Activated T-cell treated with anti-CD3 and anti-CD28 coated beads for 1 hour (primary cell): ENCODE data around the gene FOXA2.

Source experiments
- DNase-seq: peaks from one replicate; pipeline ENCODE4 v3.0.0-alpha.2; 2020; ENCODE audit warnings: low read depth

FOXA2 gene

DNA sequence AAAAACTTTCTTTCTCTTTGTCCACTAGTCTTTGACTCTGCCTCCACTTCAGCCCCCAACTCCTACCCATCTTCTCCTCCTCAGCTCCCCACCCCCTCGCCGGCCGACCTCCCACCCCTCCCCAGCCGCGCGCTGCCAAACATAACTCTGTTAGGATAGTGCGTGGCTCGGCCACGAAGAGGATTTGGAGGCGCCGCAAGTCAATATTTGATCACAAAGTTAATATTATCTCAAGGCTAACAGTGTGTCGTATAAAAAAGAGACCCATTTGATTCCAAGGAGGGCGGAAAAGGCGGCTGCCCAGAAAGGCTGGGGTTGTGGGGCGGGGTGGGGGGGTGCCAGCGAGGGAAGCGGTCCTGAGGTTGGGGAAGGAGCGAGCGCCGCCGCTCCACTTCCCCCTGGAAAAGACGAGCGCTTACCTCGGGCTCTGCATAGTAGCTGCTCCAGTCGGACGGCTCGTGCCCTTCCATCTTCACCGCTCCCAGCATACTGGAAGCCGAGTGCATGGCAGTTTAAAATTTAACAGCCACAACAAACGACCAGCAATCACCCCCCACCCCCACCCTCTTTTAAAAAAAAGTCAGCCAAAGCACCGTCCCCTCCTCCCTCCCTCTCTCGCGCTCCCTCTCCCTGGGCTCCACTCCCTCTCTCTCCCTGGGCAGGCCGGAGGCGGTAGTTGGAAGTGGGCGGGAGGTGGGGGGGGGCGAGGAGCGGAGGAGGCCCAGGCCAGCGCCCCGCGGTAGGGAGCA, 425 bp downstream of the FOXA2 start:
- no peak for DNase-seq

DNA sequence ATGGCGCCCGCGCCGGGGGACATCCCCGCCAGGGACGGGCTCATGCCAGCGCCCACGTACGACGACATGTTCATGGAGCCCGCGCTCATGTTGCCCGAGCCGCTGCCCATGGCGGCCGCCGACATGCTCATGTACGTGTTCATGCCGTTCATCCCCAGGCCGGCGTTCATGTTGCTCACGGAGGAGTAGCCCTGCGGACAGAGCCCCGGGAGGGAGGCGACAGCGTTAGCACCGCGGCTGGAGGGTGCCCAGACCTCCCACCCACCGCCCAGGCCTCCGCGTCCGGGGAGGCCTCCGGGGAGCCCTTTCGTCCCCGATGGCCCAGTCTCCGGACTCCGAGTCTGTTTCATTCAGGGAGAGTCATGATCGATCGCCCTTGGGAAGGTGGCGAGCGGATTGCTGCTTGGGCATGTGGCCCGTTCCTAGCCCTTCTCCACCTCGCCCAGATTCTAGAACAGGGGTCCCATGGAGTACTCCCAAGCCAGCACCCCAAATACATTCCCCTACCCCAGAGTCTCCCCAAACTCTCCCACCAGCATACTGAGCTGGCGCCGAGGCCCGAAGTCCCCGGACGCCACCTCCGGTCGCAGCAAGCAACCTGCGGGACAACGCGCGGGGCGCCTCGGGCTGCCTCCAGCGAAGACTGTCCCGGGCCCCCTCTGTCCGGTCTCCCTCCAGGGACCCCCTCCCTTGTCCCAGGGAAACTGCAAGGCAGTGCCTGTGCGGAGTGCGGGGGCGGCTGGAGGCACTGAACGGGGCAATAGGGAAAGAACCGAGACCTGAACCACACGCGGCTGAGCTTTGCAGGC, 1.2 kb downstream of the FOXA2 start:
- DNase-seq, result no peak

DNA sequence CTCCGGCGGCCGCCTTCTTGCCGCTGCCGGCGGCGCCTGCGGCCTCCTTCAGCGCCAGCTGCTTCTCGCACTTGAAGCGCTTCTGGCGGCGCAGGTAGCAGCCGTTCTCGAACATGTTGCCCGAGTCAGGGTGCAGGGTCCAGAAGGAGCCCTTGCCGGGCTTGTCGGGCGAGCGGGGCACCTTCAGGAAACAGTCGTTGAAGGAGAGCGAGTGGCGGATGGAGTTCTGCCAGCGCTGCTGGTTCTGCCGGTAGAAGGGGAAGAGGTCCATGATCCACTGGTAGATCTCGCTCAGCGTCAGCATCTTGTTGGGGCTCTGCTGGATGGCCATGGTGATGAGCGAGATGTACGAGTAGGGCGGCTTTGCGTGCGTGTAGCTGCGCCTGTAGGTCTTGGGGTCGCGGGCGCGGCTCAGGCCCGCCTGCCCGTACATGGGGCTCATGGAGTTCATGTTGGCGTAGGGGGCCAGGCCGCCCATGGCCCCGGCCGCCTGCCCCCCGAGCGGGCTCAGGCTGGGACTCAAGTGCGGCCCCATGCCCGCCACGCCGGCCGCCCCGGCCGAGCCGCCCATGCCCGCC, 1.9 kb downstream of the FOXA2 start:
- no peak for DNase-seq

DNA sequence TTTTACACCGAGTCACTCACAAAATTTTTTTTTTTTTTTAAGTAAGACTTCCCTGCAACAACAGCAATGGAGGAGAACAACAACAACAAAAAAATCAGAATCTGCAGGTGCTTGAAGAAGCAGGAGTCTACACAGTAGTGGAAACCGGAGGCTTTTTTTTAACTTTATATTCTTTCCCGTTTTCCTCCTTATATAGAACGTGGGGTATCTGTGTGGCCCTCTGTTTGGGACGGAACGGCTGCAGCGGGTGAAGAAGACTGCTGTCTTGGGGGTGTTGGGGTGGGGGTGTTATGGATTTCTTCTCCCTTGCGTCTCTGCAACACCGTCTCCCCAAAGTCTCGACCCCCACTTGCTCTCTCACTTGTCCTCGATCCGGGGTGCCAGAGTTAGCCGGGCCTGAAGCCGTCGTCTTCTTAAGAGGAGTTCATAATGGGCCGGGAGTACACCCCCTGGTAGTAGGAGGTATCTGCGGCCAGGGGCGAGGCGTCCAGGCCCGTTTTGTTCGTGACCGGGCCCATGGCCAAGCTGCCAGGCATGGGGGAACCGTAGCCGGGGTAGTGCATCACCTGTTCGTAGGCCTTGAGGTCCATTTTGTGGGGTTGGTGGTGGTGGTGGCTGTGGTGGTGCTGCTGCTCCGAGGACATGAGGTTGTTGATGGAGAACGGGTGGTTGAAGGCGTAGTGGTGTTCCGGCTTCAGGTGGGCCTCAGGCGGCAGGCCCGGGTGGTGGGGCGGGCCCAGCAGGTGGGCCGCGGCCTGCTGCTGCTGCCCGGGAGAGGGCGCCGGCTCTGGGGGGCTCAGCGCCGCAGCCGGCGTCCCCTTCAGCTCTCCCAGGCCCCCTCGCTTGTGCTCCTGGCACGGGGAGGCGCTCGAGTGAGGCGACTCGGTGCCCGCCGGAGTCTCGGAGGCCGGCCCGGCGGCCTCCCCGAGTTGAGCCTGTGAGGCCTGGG, 2.7 kb downstream of the FOXA2 start:
- DNase-seq, result no peak

DNA sequence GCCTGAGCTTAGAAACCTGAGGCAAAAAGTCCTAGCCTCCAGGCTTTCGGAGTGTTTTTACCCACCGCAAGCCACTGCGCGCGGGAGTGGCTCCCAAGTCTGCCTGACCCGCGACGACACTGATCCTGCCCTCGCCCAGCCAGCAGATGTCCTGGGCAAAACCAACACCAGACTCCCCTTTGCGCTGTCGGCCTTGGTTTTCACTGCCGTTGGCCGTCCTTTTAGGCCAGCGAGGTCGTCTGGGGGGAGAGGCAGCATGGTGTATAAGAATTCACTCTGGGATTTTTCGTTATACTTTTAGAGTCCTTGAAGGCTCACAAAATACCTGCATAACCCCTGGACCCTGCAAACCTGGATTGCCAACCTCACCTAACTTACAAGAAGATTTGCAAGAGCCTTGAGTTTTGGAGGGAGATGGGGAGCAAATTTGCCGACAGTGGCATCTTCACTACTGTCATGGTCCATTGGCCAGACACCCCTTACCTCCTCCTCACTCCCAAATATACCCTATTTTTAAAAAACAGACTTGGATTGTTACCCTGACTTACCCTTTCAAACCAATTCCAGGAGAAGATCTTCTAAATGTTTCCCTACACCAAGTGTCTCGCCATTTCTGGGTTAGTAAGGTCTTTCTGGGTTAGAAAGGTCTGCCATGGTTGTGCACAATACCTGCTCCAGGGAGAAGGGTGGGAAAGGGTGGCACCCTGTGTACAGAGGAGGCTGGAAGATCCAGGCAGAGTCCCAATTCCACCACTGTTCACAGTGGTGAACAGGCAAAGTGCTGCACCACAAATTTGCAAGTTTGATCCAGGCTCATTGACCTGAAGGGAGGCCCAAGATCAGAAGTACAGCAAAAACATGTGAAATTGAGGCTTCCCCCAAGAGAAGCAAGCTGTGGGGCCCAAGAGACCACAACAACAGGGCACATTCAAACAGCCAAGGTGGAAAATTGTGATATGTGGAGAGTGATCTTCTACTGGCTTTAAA, 4.4 kb downstream of the FOXA2 start:
- DNase-seq, result no peak

DNA sequence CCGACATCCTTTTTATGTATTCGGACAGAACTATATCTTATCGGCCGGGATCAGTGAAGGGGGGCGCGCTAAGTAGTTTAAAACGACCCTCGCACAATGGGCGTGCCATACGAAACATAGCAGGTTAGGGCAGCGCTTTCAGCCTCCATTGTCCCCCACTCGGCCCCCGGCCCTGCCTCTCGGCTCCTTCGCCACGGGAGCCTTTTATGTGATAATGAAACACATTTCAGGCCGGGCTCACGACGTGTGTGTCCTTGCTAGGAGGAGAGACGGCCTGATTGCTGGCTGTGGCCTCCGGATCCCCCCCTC, 5.3 kb downstream of the FOXA2 start:
- no peak for DNase-seq

DNA sequence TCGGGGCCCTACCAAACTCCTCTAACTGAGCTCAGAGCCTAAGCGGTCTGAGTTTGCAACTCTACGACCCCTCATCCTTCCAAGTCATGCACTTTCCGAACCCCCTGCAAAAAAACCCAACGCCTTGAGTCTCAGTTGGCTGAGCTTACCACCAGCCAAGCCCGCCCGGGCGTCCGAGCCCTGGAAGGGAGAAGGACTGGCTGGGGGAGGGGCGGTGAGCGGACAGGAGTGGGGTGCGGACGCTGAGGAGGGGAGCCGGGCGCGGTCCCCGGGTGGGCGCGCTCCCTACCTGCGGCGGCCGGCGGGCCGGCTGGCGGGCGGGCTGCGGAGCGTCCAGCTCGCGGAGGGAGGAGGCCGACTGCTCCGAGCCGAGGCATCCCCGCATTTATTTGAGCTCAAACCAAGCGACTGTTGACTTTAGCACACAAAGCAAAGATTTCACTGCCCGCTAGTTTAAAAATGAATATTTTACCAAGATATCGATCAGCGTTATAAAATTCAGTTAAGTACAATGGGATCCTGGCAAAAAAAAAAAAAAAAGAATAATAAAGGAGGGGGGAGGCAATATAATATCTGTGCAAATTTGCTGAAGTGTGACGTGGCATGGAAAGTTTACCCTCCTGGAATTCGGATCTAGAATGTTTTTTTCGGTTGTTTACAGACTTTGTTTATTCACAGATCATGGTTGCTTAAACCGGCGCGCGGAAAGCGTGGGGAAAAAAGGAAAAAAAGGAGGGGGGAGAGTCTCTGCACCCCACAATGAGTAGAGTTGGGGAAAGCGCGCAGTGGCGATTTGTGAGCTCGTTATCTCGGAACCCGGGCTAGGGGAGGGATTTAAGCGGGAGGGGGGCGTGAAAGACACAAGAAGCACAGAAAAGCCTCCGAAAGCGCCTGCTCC, 5.9 kb downstream of the FOXA2 start:
- no peak for DNase-seq

DNA sequence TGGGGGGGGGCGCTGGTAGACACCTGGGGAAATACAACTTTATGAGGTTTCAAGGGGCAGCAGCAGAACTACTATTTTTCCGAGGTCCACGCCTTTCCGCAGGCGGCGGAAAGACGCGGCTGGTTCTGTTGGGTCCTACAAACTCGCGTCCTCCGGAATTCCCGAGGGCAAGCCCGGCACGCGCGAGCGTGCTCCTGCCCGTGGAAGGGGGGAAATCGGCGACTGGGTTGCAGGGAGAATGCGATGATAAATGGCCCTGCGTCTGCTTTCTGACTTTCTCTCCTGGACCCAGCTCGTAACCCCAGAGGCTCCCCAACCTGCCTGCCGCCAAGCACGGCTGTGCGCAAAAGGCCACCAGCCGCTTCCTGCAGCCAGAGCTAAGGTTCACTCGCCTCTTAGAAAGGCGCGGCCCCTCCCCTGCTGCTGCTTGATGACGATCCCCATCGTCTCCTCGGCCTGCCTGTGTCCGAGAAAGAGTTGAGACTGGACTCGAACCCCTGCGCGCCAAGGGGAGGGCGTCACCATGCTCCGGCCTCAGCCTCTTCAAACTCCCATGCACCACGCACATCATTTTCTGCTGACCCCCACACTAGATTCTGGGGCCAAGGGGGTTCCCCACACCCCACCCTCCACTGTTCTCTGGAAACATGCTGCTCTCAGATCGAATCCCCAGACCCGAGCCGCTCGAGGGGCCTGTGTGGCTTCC, 6.7 kb downstream of the FOXA2 start:
- no peak for DNase-seq

DNA sequence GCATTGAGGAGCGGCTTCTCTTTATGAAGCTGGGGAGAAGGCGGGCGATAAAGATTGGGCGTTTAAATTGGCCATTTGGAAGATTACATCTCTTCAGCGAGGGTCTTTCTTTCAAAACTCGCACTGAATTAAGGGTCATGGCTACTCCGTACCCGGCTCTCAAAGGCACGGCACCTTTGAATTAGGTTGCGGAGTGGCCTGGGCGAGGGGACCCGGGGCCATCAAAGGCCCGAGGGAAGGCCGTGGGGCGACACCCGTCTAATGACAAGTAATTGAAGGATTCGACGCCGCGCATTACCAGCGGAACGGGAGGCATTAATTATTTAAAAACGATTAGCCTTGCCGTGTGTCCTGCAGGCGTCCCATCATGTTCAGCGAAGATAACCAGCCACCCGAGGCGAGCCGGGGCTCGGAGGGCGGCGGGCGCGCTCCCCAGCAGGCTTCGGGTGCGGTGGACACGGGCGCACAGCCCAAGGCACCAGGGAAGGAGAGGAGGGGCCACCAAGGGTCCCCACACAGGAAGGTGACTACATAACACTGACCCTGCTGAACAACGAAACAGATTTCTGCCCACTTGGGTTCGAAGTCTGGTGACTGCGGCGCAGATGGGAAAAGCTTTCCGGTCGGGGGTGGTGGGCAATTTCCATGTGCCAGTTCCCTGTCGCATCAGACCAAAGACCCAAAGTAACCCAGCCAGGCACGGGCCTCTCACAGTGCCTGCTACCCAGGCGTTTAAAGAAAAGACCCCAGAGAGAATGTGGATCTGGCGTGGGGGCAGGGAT, 7.4 kb downstream of the FOXA2 start:
- DNase-seq, result no peak

DNA sequence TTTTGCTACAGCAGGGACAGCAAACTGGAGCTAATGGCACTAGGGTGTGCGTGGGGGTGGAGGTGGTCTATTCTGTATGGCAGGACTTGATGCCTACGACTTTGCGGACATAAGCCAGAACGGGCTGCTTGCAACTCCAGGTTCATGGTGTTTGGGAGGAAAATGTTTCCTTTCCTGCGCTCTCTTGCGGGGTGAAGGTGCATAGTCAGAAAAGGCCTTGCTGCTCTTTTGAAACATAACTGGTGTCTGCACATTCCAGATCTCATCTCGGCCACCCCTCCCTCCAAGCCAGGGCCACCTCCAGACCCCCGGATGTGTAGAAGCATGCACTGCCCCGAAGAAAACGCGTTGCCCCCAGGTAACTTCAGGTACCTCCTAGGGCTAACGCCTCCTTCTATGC, 8.1 kb downstream of the FOXA2 start:
- no peak for DNase-seq

DNA sequence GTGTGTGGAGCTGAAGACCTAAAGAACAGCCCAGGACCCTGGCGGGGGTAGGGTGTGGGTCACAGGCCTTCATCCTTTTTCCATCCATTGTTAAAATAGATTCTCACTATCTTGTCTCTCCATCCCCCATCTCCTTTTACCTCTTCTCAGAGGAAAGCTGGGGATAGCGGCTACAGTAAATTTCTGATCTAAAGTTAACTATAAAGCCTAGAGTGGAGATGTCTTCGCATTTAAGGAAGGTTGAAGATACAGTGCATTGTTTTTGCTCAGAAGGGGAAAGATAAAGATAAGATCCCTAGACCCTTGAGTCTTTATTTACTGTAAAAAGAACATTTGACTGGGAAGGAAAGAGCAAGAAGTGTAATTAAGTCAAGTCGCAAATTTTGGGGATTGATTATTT, 8.6 kb downstream of the FOXA2 start:
- no peak for DNase-seq

DNA sequence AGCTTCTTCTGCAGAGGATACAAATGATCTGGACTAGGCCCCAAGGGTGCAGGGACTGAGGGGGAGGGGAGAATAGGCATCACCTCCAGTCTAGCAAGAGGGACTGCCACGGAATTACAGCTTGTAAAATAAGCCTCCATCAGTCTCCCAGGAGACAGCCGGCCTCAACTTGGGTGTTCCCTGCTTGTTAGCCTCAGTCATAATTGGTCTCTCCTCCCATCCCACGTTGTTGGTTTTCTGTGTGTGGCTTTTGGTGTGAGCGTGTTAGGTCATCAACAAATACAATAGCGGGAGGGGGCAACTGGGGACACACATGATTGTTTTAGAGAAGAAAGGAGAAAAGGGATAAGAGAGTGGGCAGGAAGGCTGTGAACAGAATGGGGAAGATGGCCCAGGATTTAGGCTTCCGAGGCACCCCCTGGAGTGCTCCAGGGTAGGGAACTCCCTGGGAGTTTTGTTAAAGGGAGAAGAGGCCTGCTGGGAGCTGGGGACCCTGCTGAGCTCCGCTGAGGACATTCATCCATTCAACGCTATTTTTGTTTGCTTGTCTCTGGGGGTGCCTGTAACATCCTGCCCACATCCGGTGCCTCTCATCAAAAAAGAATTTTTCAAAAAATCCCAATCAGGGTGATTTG, 9.2 kb downstream of the FOXA2 start:
- DNase-seq, result no peak

DNA sequence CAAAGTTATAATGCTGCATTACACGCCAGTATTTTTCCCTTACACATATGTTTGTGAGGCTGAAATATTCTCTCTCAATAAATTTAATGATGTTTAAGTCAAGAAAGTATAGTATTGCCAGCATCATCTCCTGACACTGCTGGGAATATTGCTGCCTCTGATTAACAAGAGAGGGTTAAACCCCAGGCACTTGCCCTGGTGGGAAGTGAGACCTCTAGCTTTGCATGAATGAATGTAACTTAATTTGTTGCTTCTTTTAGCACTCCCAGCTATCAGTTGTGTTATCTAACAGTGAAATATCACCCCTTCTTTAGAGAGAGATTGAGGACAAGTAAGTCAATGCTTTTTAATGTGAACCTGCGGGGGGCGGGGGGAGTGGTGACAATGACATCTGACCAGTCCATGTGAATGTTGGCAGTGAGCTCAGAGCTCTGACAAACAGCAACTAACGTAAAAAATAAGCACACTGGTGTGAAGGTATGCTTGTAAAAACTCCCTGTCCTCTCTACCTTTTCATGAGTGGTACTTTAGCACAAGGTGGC, 9.8 kb downstream of the FOXA2 start:
- no peak for DNase-seq

DNA sequence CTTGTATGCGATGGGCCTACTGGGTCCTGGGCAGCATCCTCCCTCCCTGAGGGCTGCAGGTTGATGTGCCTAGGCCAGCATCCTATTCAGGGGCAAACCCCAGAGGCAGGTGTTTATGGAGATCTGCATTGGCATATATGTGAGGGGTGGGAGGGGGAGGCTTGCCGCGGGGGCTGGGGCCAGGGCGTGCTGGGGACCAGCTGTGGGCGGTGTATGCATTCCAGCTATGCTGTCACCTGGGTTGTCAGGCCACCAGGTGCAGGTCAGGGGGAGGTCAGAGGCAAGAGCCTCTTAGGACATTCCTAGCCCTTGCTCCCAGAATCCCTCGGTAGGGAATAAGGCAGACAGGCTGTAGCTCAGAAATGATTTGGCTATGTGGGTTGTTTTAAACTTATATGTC, 11.9 kb downstream of the FOXA2 start:
- DNase-seq, result no peak

DNA sequence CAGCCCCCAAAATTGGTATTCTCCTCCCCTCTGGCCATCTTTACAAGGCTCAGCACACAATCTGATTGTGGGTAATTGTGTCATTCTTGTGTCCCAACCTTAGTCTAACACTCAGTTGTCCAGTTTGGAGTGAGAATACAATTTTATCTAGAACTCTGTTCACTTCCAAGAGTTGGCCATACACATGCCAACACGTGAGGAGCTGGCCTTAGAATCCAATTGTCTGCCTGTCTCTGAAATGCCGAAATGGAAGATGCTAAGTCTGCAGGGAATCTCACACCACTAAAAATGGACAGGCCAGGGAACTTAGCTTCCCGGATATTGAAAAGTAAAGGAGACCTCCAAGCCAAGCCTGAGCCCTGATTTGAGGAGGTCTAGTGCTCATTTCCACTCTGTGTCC, 12.3 kb downstream of the FOXA2 start:
- no peak for DNase-seq

DNA sequence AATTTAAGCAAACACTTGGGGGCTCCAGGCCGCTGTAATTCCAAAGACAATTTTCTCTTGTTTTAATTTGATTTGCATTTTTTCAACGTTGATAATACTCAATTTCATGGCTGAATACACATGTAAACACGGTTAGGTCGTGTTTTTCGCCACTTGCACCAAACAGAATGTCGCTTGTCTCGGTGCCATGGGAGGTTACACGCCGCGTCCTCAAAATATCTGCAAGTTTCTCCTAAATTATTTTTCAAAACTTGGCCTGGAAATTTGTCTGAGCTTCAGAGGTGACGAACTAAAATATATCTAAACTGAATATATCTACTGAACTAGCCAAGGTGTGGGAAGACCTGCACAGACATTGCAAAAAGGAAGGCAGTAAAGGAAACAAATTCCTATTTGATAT, 15.0 kb downstream of the FOXA2 start:
- DNase-seq, result no peak

DNA sequence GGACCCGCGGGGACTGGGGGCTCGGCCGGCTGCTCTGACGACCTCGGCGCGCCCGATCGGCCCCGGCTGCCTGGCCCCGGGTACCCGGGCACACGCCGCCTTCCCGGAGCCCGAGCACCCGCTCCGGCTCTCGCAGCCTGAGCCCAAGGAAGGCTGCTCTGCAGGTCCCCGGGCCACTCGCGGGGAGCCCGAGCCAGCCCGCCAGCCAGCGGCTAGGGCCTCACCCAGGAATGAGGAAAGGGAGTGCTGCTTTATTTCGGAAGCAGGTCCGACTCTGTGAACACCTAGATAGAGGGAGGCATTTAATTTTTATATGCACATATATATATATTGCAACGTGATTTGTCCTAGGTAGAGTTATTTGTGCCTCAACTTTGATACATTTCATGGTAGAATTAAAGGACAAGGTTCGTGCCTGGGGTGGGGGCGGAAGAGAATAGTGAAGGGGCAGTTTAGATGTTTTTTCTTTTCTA, 15.5 kb downstream of the FOXA2 start:
- no peak for DNase-seq
